ENCODE measurements around the gene TIMM44.

Gene TIMM44

GRCh38 chr19:7942981-7943443 is 454 bp downstream of the TIMM44 start:
- TF ChIP-seq OSR1 (CRISPR knock-in tag; IDR thresholded peaks at IDR 0.05) (no peak), PPARA (CRISPR knock-in tag; IDR thresholded peaks at IDR 0.05; ENCODE audit: borderline replicate concordance) (no peak), CREB5 (CRISPR knock-in tag; IDR thresholded peaks at IDR 0.05; ENCODE audit: low read depth) (no peak), ZNF70 (CRISPR knock-in tag; IDR thresholded peaks at IDR 0.05) (no peak), CSRNP3 (CRISPR knock-in tag; IDR thresholded peaks at IDR 0.05) (no peak), ZNF565 (CRISPR knock-in tag; conservative IDR thresholded peaks at IDR 0.05; ENCODE audit: low read depth) (no peak)
- ATAC-seq, result no peak; the same call in 2 of the 3 replicates

GRCh38 chr19:7941895-7942596 is 1.4 kb downstream of the TIMM44 start:
- ATAC-seq, result no peak
- no peak for TF ChIP-seq PPARA (CRISPR knock-in tag; IDR thresholded peaks at IDR 0.05; ENCODE audit: borderline replicate concordance)
- no peak for TF ChIP-seq CREB5 (CRISPR knock-in tag; IDR thresholded peaks at IDR 0.05; ENCODE audit: low read depth)
- TF ChIP-seq ZNF565 (CRISPR knock-in tag; conservative IDR thresholded peaks at IDR 0.05; ENCODE audit: low read depth), result no peak
- no peak for TF ChIP-seq TCF4 (CRISPR knock-in tag; IDR thresholded peaks at IDR 0.05; ENCODE audit: borderline replicate concordance)
- TF ChIP-seq, protein P1, sequence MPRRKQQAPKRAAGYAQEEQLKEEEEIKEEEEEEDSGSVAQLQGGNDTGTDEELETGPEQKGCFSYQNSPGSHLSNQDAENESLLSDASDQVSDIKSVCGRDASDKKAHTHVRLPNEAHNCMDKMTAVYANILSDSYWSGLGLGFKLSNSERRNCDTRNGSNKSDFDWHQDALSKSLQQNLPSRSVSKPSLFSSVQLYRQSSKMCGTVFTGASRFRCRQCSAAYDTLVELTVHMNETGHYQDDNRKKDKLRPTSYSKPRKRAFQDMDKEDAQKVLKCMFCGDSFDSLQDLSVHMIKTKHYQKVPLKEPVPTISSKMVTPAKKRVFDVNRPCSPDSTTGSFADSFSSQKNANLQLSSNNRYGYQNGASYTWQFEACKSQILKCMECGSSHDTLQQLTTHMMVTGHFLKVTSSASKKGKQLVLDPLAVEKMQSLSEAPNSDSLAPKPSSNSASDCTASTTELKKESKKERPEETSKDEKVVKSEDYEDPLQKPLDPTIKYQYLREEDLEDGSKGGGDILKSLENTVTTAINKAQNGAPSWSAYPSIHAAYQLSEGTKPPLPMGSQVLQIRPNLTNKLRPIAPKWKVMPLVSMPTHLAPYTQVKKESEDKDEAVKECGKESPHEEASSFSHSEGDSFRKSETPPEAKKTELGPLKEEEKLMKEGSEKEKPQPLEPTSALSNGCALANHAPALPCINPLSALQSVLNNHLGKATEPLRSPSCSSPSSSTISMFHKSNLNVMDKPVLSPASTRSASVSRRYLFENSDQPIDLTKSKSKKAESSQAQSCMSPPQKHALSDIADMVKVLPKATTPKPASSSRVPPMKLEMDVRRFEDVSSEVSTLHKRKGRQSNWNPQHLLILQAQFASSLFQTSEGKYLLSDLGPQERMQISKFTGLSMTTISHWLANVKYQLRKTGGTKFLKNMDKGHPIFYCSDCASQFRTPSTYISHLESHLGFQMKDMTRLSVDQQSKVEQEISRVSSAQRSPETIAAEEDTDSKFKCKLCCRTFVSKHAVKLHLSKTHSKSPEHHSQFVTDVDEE (CRISPR knock-in tag; IDR thresholded peaks at IDR 0.05), result no peak
- TF ChIP-seq CSRNP3 (CRISPR knock-in tag; IDR thresholded peaks at IDR 0.05), result no peak
- TF ChIP-seq ESRRG (CRISPR knock-in tag; IDR thresholded peaks at IDR 0.05), result no peak
- TF ChIP-seq ZNF70 (CRISPR knock-in tag; IDR thresholded peaks at IDR 0.05), result no peak
- no peak for TF ChIP-seq ZFP3 (CRISPR knock-in tag; IDR thresholded peaks at IDR 0.05)
- no peak for TF ChIP-seq BACH2 (CRISPR knock-in tag; IDR thresholded peaks at IDR 0.05; ENCODE audit: borderline replicate concordance)
- TF ChIP-seq OSR1 (CRISPR knock-in tag; IDR thresholded peaks at IDR 0.05), result no peak
- TF ChIP-seq POU6F1 (CRISPR knock-in tag; IDR thresholded peaks at IDR 0.05; ENCODE audit: borderline replicate concordance, low read depth), result no peak
- TF ChIP-seq SNAI2 (CRISPR knock-in tag; IDR thresholded peaks at IDR 0.05), result no peak

DNA sequence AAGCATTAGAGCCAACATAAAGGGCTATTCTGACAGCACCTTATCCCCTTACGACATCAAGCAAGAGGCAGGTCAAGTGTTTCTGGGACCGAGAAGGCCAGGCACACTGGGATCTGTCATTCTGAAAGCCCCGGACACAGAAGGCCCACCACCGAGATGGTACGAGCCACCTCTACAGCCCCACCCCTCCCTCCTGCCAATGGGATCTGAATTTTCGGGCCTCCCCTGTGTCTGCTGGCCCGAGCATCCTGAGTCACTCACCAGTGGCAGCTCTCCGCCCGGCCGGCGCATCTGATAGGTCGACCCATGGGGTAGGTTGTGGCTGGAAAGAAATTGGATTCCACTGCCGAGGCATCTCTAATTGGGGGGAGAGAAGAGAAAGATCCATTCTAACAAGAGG is 2.6 kb downstream of the TIMM44 start:
- no peak for ATAC-seq
- TF ChIP-seq ARNTL (CRISPR knock-in tag; IDR thresholded peaks at IDR 0.05; ENCODE audit: borderline replicate concordance, low read depth), result no peak
- TF ChIP-seq ESRRG (CRISPR knock-in tag; IDR thresholded peaks at IDR 0.05), result no peak
- TF ChIP-seq TCF4 (CRISPR knock-in tag; IDR thresholded peaks at IDR 0.05; ENCODE audit: borderline replicate concordance), result no peak

- TF ChIP-seq OSR1 (CRISPR knock-in tag; IDR thresholded peaks at IDR 0.05), result no peak
- no peak for TF ChIP-seq TCF4 (CRISPR knock-in tag; IDR thresholded peaks at IDR 0.05; ENCODE audit: borderline replicate concordance)
- TF ChIP-seq TOX (CRISPR knock-in tag; IDR thresholded peaks at IDR 0.05; ENCODE audit: borderline replicate concordance), result no peak
- no peak for ATAC-seq
Measured at GRCh38 chr19:7934766-7935165, 8.7 kb downstream of the TIMM44 start.
